LoVo (cell line): Measurements from ENCODE around the gene CSF2RB.

Experiments
- DNase-seq: peaks from one replicate; pipeline ENCODE4 v3.0.0-alpha.2; 2016; ENCODE audit warnings: low spot score

Gene CSF2RB

GRCh38 chr22:36891646-36892045, 21.8 kb upstream of the CSF2RB start:
- no peak for DNase-seq

GRCh38 chr22:36892292-36892691, 21.1 kb upstream of the CSF2RB start:
- no peak for DNase-seq

- DNase-seq: no peak
Measured at GRCh38 chr22:36893262-36893661, 20.2 kb upstream of the CSF2RB start.

- DNase-seq: no peak
Measured at GRCh38 chr22:36894266-36894665, 19.2 kb upstream of the CSF2RB start.

GRCh38 chr22:36897611-36898010, 15.8 kb upstream of the CSF2RB start:
- no peak for DNase-seq

- no peak for DNase-seq
Measured at GRCh38 chr22:36898690-36899089, 14.7 kb upstream of the CSF2RB start.

- no peak for DNase-seq
Measured at GRCh38 chr22:36899498-36899897, 13.9 kb upstream of the CSF2RB start.

- no peak for DNase-seq
Measured at GRCh38 chr22:36900225-36900624, 13.2 kb upstream of the CSF2RB start.

- DNase-seq: no peak
Measured at GRCh38 chr22:36900880-36901279, 12.5 kb upstream of the CSF2RB start.

GRCh38 chr22:36901411-36902142, 11.9 kb upstream of the CSF2RB start:
- DNase-seq: no peak

GRCh38 chr22:36902143-36902926, 11.1 kb upstream of the CSF2RB start:
- DNase-seq: no peak

GRCh38 chr22:36904260-36904880, 9.1 kb upstream of the CSF2RB start:
- DNase-seq: no peak

GRCh38 chr22:36907253-36908195, 5.9 kb upstream of the CSF2RB start:
- DNase-seq: no peak

GRCh38 chr22:36910461-36910860, 3.0 kb upstream of the CSF2RB start:
- DNase-seq: no peak

GRCh38 chr22:36911887-36912661, 1.4 kb upstream of the CSF2RB start:
- no peak for DNase-seq

GRCh38 chr22:36912694-36913426, 568 bp upstream of the CSF2RB start:
- DNase-seq: no peak

GRCh38 chr22:36914390-36914752, 943 bp downstream of the CSF2RB start:
- DNase-seq: no peak

- no peak for DNase-seq
Measured at GRCh38 chr22:36916034-36916433, 2.6 kb downstream of the CSF2RB start.

- DNase-seq: no peak
Measured at GRCh38 chr22:36918586-36919284, 5.3 kb downstream of the CSF2RB start.
